GM12878 (cell line): ENCODE measurements around the gene TRIAP1.

ENCODE experiments used
- CTCF ChIP-seq, 3 experiments: IDR thresholded peaks in 2 of 3; conservative IDR thresholded peaks in 1 of 3; 2 replicates each; pipeline ENCODE4 v1.5.1; 2011; ENCODE audit warnings: low read depth in 3 of 3, low read length in 3 of 3, mild to moderate bottlenecking in 3 of 3, control low read depth in 2 of 3, moderate library complexity in 2 of 3, inconsistent platforms in 1 of 3, mixed read lengths in 1 of 3; ENCODE audit not compliant: control insufficient read depth in 2 of 3, insufficient read depth in 1 of 3; ENCODE audit errors: extremely low read depth in 1 of 3
- EZH2 ChIP-seq: IDR thresholded peaks from 2 replicates; pipeline ENCODE4 v1.6.1; 2012; ENCODE audit warnings: low read depth, mild to moderate bottlenecking, control low read depth, inconsistent platforms, low read length, borderline replicate concordance; ENCODE audit not compliant: control insufficient read depth
- KDM1A ChIP-seq: fragments of 200-600 bp; sonication (generic); IDR thresholded peaks from 2 replicates; pipeline ENCODE4 v1.6.1; 2016; ENCODE audit warnings: borderline replicate concordance
- POLR2A ChIP-seq: IDR thresholded peaks from 2 replicates; pipeline ENCODE4 v1.6.1; 2011; ENCODE audit warnings: low read depth, mild to moderate bottlenecking, low read length
- YY1 ChIP-seq: IDR thresholded peaks from 2 replicates; pipeline ENCODE4 v1.6.1; 2011; ENCODE audit warnings: low read depth, mild to moderate bottlenecking, low read length

GRCh38 chr12:120483621-120484020 is 37.4 kb upstream of the TRIAP1 start:
- TF ChIP-seq YY1 (no peak), POLR2A (no peak), CTCF (IDR thresholded peaks at IDR 0.05 in 2 of 3, conservative IDR thresholded peaks at IDR 0.05 in 1 of 3; ENCODE audit: control insufficient read depth in 2 of 3, extremely low read depth in 1 of 3, insufficient read depth in 1 of 3, low read depth in 3 of 3, low read length in 3 of 3) (no peak), KDM1A (no peak), EZH2 (no peak)
